Gastrocnemius medialis (tissue), 4 donors: ENCODE results near the gene TMEM108.

Experiments used
- POLR2A ChIP-seq, 2 donors: fragments of 450-650 bp; IDR thresholded peaks; one replicate each; pipeline ENCODE4 v1.6.1; 2017; ENCODE audit warnings: antibody characterized with exemption in 2 of 2, mild to moderate bottlenecking in 2 of 2, moderate library complexity in 2 of 2
- TF ChIP-seq, protein P1 (sequence below), 5 experiments: fragments of 450-650 bp in 3 of 5; fragments of 200-600 bp in 2 of 5; sonication (generic) in 2 of 5; IDR thresholded peaks in 4 of 5; conservative IDR thresholded peaks in 1 of 5; 1 replicate in 4 of 5; 2 replicates in 1 of 5; pipeline ENCODE4 v1.5.1; 2016 to 2019; ENCODE audit warnings: antibody characterized with exemption in 5 of 5, mild to moderate bottlenecking in 3 of 5, moderate library complexity in 3 of 5

GRCh38 chr3:133360476-133360875, 322.3 kb downstream of the TMEM108 start:
- TF ChIP-seq, protein P1, sequence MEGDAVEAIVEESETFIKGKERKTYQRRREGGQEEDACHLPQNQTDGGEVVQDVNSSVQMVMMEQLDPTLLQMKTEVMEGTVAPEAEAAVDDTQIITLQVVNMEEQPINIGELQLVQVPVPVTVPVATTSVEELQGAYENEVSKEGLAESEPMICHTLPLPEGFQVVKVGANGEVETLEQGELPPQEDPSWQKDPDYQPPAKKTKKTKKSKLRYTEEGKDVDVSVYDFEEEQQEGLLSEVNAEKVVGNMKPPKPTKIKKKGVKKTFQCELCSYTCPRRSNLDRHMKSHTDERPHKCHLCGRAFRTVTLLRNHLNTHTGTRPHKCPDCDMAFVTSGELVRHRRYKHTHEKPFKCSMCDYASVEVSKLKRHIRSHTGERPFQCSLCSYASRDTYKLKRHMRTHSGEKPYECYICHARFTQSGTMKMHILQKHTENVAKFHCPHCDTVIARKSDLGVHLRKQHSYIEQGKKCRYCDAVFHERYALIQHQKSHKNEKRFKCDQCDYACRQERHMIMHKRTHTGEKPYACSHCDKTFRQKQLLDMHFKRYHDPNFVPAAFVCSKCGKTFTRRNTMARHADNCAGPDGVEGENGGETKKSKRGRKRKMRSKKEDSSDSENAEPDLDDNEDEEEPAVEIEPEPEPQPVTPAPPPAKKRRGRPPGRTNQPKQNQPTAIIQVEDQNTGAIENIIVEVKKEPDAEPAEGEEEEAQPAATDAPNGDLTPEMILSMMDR (IDR thresholded peaks at IDR 0.05 in 4 of 5, conservative IDR thresholded peaks at IDR 0.05 in 1 of 5), result no peak
- no peak for TF ChIP-seq POLR2A (IDR thresholded peaks at IDR 0.05)
